ENCODE measurements around the gene GALNT2.

GALNT2 gene

GRCh38 chr1:230067419-230067870, 407 bp downstream of the GALNT2 start:
- Histone ChIP-seq H3K4me3 (ENCODE audit: insufficient read depth, low read length, poor library complexity, severe bottlenecking) (peak overlapping the region; percentile 90), H3K4me2 (ENCODE audit: low read depth, low read length, poor library complexity, severe bottlenecking) (peak overlapping the region; percentile 66), H3K9me2 (replicated peaks; ENCODE audit: insufficient read depth, low read length) (no peaks in the 10 kb centered on the region), H3F3A (ENCODE audit: insufficient read depth) (peaks cover 24% of the 10 kb centered on the region), H3K27me3 (ENCODE audit: low read length) (no peaks in the 10 kb centered on the region), H3K9me3 (ENCODE audit: insufficient read depth, low read length) (0 out of 2 replicates have a peak, but pooled peaks cover 4% of the 10 kb centered on the region), H3K36me3 (ENCODE audit: low read length) (no peaks in the 10 kb centered on the region), H2AFZ (ENCODE audit: low read depth, low read length, severe bottlenecking) (peak overlapping the region; percentile 88), H4K20me1 (ENCODE audit: low read depth, low read length) (peaks cover 5% of the 10 kb centered on the region), H3K9ac (ENCODE audit: low read length) (peak overlapping the region; percentile 85), H3K79me2 (ENCODE audit: insufficient read depth, low read length) (no peaks in the 10 kb centered on the region; the same call in 1 of the 2 replicates), H3K27ac (ENCODE audit: low read depth, low read length) (no peak overlapping the region)
- no peak for TF ChIP-seq EZH2phosphoT487 (conservative IDR thresholded peaks at IDR 0.05; ENCODE audit: low read length)
- TF ChIP-seq, protein P1, sequence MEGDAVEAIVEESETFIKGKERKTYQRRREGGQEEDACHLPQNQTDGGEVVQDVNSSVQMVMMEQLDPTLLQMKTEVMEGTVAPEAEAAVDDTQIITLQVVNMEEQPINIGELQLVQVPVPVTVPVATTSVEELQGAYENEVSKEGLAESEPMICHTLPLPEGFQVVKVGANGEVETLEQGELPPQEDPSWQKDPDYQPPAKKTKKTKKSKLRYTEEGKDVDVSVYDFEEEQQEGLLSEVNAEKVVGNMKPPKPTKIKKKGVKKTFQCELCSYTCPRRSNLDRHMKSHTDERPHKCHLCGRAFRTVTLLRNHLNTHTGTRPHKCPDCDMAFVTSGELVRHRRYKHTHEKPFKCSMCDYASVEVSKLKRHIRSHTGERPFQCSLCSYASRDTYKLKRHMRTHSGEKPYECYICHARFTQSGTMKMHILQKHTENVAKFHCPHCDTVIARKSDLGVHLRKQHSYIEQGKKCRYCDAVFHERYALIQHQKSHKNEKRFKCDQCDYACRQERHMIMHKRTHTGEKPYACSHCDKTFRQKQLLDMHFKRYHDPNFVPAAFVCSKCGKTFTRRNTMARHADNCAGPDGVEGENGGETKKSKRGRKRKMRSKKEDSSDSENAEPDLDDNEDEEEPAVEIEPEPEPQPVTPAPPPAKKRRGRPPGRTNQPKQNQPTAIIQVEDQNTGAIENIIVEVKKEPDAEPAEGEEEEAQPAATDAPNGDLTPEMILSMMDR (IDR thresholded peaks at IDR 0.05; ENCODE audit: insufficient read depth, low read length, poor library complexity, severe bottlenecking), result no peak

GRCh38 chr1:230067871-230068620, 1.0 kb downstream of the GALNT2 start:
- peaks cover 5% of the 10 kb centered on the region for H4K20me1 ChIP-seq (ENCODE audit: low read depth, low read length)
- 0 out of 2 replicates have a peak, but pooled peaks cover 4% of the 10 kb centered on the region for H3K9me3 ChIP-seq (ENCODE audit: insufficient read depth, low read length)

GRCh38 chr1:230068621-230068873, 1.5 kb downstream of the GALNT2 start:
- TF ChIP-seq EZH2phosphoT487 (conservative IDR thresholded peaks at IDR 0.05; ENCODE audit: low read length), result no peak
- TF ChIP-seq, protein P1 (IDR thresholded peaks at IDR 0.05; ENCODE audit: insufficient read depth, low read length, poor library complexity, severe bottlenecking), result no peak
- no peak overlapping the region for H2AFZ ChIP-seq (ENCODE audit: low read depth, low read length, severe bottlenecking)
- H3K27ac ChIP-seq (ENCODE audit: low read depth, low read length), result no peak overlapping the region

More at GRCh38 chr1:230067871-230068620, 1.0 kb downstream of the GALNT2 start:
- peak overlapping the region; percentile 90 for H3K4me3 ChIP-seq (ENCODE audit: insufficient read depth, low read length, poor library complexity, severe bottlenecking)
- H3K79me2 ChIP-seq (ENCODE audit: insufficient read depth, low read length), result no peaks in the 10 kb centered on the region; the same call in 1 of the 2 replicates
- H3K9me2 ChIP-seq (replicated peaks; ENCODE audit: insufficient read depth, low read length), result no peaks in the 10 kb centered on the region
- no peaks in the 10 kb centered on the region for H3K36me3 ChIP-seq (ENCODE audit: low read length)
- peak overlapping the region; percentile 66 for H3K4me2 ChIP-seq (ENCODE audit: low read depth, low read length, poor library complexity, severe bottlenecking)
- 0 out of 2 replicates have a peak, but pooled peaks have one; percentile 81 for TF ChIP-seq EZH2phosphoT487 (conservative IDR thresholded peaks at IDR 0.05; ENCODE audit: low read length)
- TF ChIP-seq, protein P1 (IDR thresholded peaks at IDR 0.05; ENCODE audit: insufficient read depth, low read length, poor library complexity, severe bottlenecking), result no peak
- H2AFZ ChIP-seq (ENCODE audit: low read depth, low read length, severe bottlenecking), result peak overlapping the region; percentile 88
- H3K9ac ChIP-seq (ENCODE audit: low read length), result peak overlapping the region; percentile 85
- peaks cover 24% of the 10 kb centered on the region for H3F3A ChIP-seq (ENCODE audit: insufficient read depth)
- no peak overlapping the region for H3K27ac ChIP-seq (ENCODE audit: low read depth, low read length)
- no peaks in the 10 kb centered on the region for H3K27me3 ChIP-seq (ENCODE audit: low read length)

More at GRCh38 chr1:230068621-230068873, 1.5 kb downstream of the GALNT2 start:
- Histone ChIP-seq H3K36me3 (ENCODE audit: low read length) (no peaks in the 10 kb centered on the region), H3F3A (ENCODE audit: insufficient read depth) (peaks cover 24% of the 10 kb centered on the region), H3K9me3 (ENCODE audit: insufficient read depth, low read length) (0 out of 2 replicates have a peak, but pooled peaks cover 4% of the 10 kb centered on the region), H3K4me3 (ENCODE audit: insufficient read depth, low read length, poor library complexity, severe bottlenecking) (peak overlapping the region; percentile 90), H3K27me3 (ENCODE audit: low read length) (no peaks in the 10 kb centered on the region), H3K79me2 (ENCODE audit: insufficient read depth, low read length) (no peaks in the 10 kb centered on the region; the same call in 1 of the 2 replicates), H3K9me2 (replicated peaks; ENCODE audit: insufficient read depth, low read length) (no peaks in the 10 kb centered on the region), H3K4me2 (ENCODE audit: low read depth, low read length, poor library complexity, severe bottlenecking) (peak overlapping the region; percentile 66), H4K20me1 (ENCODE audit: low read depth, low read length) (peaks cover 5% of the 10 kb centered on the region), H3K9ac (ENCODE audit: low read length) (peak overlapping the region; percentile 85; the same call in 1 of the 2 replicates)
